ENCODE measurements around the gene EPYC.

The EPYC gene

GRCh38 chr12:90951432-90952105, 53.2 kb downstream of the EPYC start:
- Histone ChIP-seq H3K27me3 (ENCODE audit: control insufficient read depth, insufficient read depth, low read length) (no peaks in the 10 kb centered on the region), H3K4me3 (ENCODE audit: low read length) (no peak overlapping the region), H3K36me3 (ENCODE audit: control insufficient read depth, insufficient read depth, low read length) (no peaks in the 10 kb centered on the region), H3K9me3 (ENCODE audit: control insufficient read depth, low read length) (no peaks in the 10 kb centered on the region), H3K9ac (ENCODE audit: low read length) (no peak overlapping the region), H3K4me1 (ENCODE audit: control insufficient read depth, insufficient read depth, low read length) (no peaks in the 10 kb centered on the region)

DNA sequence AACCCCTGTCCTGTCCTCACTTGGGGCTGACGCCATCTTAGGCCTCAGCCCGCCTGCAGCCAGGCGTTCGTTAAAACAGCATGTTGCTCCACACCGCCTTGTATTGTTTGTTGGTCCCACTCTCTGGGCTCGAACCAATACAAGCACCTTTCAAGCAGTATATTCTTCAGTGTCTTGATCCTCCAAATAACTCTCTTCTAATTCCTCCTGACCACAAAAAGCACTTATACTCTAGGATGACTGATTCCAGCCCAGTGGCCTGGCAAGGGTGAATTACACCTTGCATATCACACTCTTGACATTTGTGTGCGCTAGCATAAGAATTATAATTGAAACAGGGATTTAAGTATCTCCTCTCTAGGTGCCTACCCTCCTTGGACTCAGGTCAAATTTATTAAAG, 56.9 kb downstream of the EPYC start:
- Histone ChIP-seq H3K4me3 (ENCODE audit: low read length) (no peak overlapping the region), H3K9me3 (ENCODE audit: control insufficient read depth, low read length) (no peaks in the 10 kb centered on the region), H3K4me1 (ENCODE audit: control insufficient read depth, insufficient read depth, low read length) (no peaks in the 10 kb centered on the region), H3K27me3 (ENCODE audit: control insufficient read depth, insufficient read depth, low read length) (no peaks in the 10 kb centered on the region), H3K36me3 (ENCODE audit: control insufficient read depth, insufficient read depth, low read length) (no peaks in the 10 kb centered on the region), H3K9ac (ENCODE audit: low read length) (no peak overlapping the region)

DNA sequence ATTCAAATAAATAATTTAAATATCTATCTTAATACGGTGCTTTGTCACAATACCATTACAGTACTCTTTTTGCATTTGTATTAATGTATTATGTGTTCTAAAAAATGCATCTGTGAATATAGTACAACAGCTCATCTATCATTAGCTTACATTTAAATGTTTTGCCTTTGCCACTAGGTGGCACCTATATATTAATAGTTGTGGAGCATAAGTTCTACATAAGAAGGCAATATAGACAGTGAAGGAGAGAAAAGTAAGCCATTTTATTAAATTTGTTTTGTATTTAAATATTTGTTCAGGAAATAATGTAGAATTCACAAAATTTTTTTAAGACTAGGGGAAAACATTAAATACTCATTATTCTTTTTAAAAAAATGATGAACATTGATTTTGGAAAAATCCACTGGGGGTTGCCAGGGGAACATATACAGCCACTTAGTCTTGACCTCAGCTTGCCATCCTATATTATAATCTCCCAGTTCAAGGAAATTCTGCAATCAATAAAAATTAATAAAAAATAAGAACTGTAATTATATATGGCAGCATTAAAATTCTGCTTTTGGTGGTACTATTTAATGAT, 59.6 kb downstream of the EPYC start:
- no peaks in the 10 kb centered on the region for H3K9me3 ChIP-seq (ENCODE audit: control insufficient read depth, low read length)
- H3K4me3 ChIP-seq (ENCODE audit: low read length): no peak overlapping the region
- H3K27me3 ChIP-seq (ENCODE audit: control insufficient read depth, insufficient read depth, low read length): no peaks in the 10 kb centered on the region
- no peaks in the 10 kb centered on the region for H3K4me1 ChIP-seq (ENCODE audit: control insufficient read depth, insufficient read depth, low read length)
- no peaks in the 10 kb centered on the region for H3K36me3 ChIP-seq (ENCODE audit: control insufficient read depth, insufficient read depth, low read length)
- H3K9ac ChIP-seq (ENCODE audit: low read length): no peak overlapping the region

DNA sequence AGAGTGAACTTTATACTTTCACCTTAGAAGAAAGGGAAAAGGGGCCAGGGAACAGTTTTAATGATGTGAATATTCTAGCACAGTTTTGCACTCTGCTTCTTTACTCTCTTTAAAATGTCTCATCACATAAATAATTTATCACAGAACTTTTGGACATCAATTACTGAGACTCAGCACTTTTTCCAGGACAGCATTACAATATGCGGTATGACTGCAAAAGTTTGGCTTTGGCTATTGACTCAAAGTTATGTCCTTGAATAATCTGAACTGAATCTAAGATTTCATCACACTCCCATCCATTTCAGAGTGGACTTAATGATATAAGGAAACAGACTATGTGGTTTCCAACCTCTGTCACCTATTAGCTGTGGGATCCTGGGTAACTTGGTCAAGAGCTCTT, 61.5 kb downstream of the EPYC start:
- Histone ChIP-seq H3K27me3 (ENCODE audit: control insufficient read depth, insufficient read depth, low read length) (no peaks in the 10 kb centered on the region), H3K9me3 (ENCODE audit: control insufficient read depth, low read length) (no peaks in the 10 kb centered on the region), H3K4me3 (ENCODE audit: low read length) (no peak overlapping the region), H3K36me3 (ENCODE audit: control insufficient read depth, insufficient read depth, low read length) (no peaks in the 10 kb centered on the region), H3K4me1 (ENCODE audit: control insufficient read depth, insufficient read depth, low read length) (no peaks in the 10 kb centered on the region), H3K9ac (ENCODE audit: low read length) (no peak overlapping the region)

DNA sequence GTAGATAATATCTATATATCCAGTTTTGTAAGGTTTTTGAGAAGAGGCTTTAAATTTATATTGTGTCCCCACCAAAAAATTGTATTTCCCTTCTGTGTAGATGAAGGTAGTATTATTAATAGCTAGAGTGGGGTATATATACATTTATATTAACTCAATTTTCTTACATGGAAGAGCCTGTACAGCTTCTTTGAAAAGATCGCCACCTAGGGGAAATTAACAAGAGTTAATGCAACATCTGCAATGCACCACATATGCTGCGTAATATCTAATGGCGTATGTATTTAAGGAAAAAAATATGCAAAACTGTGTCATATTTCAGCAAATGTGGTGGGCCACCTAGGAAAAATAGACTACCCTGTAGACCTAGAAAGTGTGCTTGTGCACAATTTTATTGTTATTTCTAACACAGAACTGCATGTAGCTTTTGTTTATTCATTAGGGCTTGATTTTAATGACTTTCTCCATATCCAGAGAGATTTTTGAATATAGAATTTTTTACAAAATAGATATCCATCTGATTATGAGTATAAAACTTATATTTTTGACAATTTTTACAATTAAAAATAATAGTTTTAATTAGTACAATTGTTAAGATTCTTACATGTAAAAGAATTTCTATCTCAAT, 63.8 kb downstream of the EPYC start:
- Histone ChIP-seq H3K27me3 (ENCODE audit: control insufficient read depth, insufficient read depth, low read length) (no peaks in the 10 kb centered on the region), H3K4me1 (ENCODE audit: control insufficient read depth, insufficient read depth, low read length) (no peaks in the 10 kb centered on the region), H3K9me3 (ENCODE audit: control insufficient read depth, low read length) (no peaks in the 10 kb centered on the region), H3K9ac (ENCODE audit: low read length) (no peak overlapping the region), H3K36me3 (ENCODE audit: control insufficient read depth, insufficient read depth, low read length) (no peaks in the 10 kb centered on the region), H3K4me3 (ENCODE audit: low read length) (no peak overlapping the region)

DNA sequence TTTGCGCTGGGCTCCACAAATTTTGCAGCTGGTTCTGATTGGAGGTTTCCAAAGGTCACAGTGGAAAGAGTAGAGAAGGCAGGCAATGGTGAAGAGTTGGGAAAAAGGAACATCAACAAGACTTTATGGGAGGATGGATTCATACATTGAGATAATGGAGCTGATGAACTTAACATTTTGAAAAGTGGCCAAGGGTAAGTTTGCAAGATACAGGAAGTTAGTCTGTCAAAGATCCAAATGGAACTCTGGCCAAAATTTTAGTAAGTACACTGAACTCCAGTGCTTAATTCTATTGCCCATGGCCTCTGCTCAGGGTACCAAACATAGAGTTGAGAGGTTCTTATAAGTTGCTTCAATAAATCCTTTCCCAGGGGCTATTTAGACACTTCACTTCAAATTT, 65.4 kb downstream of the EPYC start:
- no peaks in the 10 kb centered on the region for H3K27me3 ChIP-seq (ENCODE audit: control insufficient read depth, insufficient read depth, low read length)
- H3K9me3 ChIP-seq (ENCODE audit: control insufficient read depth, low read length): no peaks in the 10 kb centered on the region
- no peaks in the 10 kb centered on the region for H3K36me3 ChIP-seq (ENCODE audit: control insufficient read depth, insufficient read depth, low read length)
- H3K4me3 ChIP-seq (ENCODE audit: low read length): no peak overlapping the region
- H3K9ac ChIP-seq (ENCODE audit: low read length): no peak overlapping the region
- H3K4me1 ChIP-seq (ENCODE audit: control insufficient read depth, insufficient read depth, low read length): no peaks in the 10 kb centered on the region

DNA sequence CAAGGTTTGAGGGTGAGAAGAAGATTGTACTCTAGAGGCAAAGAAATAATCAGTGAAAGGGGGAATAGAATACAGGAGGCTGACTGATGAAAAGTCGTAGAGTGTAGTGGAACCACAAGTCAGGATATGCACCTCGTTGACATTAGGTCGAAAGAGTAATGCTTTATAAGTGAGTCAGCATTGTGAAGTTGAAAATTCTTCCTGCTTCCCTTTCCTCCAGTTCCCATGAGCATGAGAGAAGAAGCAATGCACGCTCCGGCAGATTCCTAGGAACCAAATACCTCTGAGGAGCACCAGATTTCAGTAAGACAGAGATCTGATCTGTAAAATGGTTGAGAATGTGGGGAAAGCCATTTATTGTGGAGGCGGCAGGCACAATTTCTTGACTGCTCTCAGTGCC, 66.3 kb downstream of the EPYC start:
- no peak overlapping the region for H3K4me3 ChIP-seq (ENCODE audit: low read length)
- no peak overlapping the region for H3K9ac ChIP-seq (ENCODE audit: low read length)
- no peaks in the 10 kb centered on the region for H3K9me3 ChIP-seq (ENCODE audit: control insufficient read depth, low read length)
- H3K36me3 ChIP-seq (ENCODE audit: control insufficient read depth, insufficient read depth, low read length): no peaks in the 10 kb centered on the region
- H3K27me3 ChIP-seq (ENCODE audit: control insufficient read depth, insufficient read depth, low read length): no peaks in the 10 kb centered on the region
- no peaks in the 10 kb centered on the region for H3K4me1 ChIP-seq (ENCODE audit: control insufficient read depth, insufficient read depth, low read length)

- no peaks in the 10 kb centered on the region for H3K36me3 ChIP-seq (ENCODE audit: control insufficient read depth, insufficient read depth, low read length)
- H3K27me3 ChIP-seq (ENCODE audit: control insufficient read depth, insufficient read depth, low read length): no peaks in the 10 kb centered on the region
- no peaks in the 10 kb centered on the region for H3K4me1 ChIP-seq (ENCODE audit: control insufficient read depth, insufficient read depth, low read length)
- H3K4me3 ChIP-seq (ENCODE audit: low read length): no peak overlapping the region
- H3K9ac ChIP-seq (ENCODE audit: low read length): no peak overlapping the region
- no peaks in the 10 kb centered on the region for H3K9me3 ChIP-seq (ENCODE audit: control insufficient read depth, low read length)
Measured at GRCh38 chr12:90937651-90938050, 67.1 kb downstream of the EPYC start.

DNA sequence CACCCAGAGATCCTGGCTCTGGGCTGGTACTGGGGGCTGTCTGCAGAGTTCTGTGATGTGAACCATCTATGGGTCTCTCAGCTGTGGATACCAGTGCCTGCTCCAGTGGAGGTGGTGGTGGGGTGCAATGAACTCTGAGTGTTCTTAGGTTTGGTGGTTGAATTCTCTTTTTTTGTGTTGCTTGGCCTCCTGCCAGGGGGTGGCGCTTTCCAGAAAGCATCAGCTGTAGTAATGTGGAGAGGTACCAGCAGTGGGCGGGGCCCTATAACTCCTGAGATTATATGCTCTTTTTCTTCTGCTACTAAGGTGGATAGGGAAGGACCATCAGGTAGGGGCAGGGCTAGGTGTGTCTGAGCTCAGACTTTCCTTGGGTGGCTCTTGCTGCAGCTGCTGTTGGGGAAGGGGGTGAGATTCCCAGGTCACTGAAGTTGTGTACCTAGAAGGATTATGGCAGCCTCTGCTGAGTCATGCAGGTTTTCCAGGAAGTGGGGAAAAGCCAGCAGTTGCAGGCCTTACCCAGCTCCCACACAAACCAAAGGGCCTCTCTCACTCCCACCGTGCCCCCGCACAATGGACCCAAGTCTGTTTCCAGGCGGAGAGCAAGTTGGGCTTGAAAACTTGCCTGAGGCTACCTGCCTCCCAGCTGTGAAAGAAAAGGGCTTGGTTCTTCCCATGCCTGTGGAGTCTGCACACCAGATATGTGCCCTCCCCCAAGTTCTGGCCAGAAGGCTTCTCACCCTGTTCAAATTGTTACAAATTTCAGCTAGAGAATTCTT, 68.4 kb downstream of the EPYC start:
- no peaks in the 10 kb centered on the region for H3K27me3 ChIP-seq (ENCODE audit: control insufficient read depth, insufficient read depth, low read length)
- H3K9me3 ChIP-seq (ENCODE audit: control insufficient read depth, low read length): no peaks in the 10 kb centered on the region
- H3K4me1 ChIP-seq (ENCODE audit: control insufficient read depth, insufficient read depth, low read length): no peaks in the 10 kb centered on the region
- no peaks in the 10 kb centered on the region for H3K36me3 ChIP-seq (ENCODE audit: control insufficient read depth, insufficient read depth, low read length)
- no peak overlapping the region for H3K9ac ChIP-seq (ENCODE audit: low read length)
- no peak overlapping the region for H3K4me3 ChIP-seq (ENCODE audit: low read length)

GRCh38 chr12:90925562-90925961, 79.2 kb downstream of the EPYC start:
- Histone ChIP-seq H3K27me3 (ENCODE audit: control insufficient read depth, insufficient read depth, low read length) (no peaks in the 10 kb centered on the region), H3K4me1 (ENCODE audit: control insufficient read depth, insufficient read depth, low read length) (no peaks in the 10 kb centered on the region), H3K9me3 (ENCODE audit: control insufficient read depth, low read length) (no peaks in the 10 kb centered on the region), H3K4me3 (ENCODE audit: low read length) (no peak overlapping the region), H3K9ac (ENCODE audit: low read length) (no peak overlapping the region), H3K36me3 (ENCODE audit: control insufficient read depth, insufficient read depth, low read length) (no peaks in the 10 kb centered on the region)

- no peak overlapping the region for H3K4me3 ChIP-seq (ENCODE audit: low read length)
- no peak overlapping the region for H3K9ac ChIP-seq (ENCODE audit: low read length)
- H3K36me3 ChIP-seq (ENCODE audit: control insufficient read depth, insufficient read depth, low read length): no peaks in the 10 kb centered on the region
- H3K9me3 ChIP-seq (ENCODE audit: control insufficient read depth, low read length): no peaks in the 10 kb centered on the region
- H3K27me3 ChIP-seq (ENCODE audit: control insufficient read depth, insufficient read depth, low read length): no peaks in the 10 kb centered on the region
- H3K4me1 ChIP-seq (ENCODE audit: control insufficient read depth, insufficient read depth, low read length): no peaks in the 10 kb centered on the region
Measured at GRCh38 chr12:90924406-90924805, 80.4 kb downstream of the EPYC start.

- Histone ChIP-seq H3K9ac (ENCODE audit: low read length) (no peak overlapping the region), H3K4me1 (ENCODE audit: control insufficient read depth, insufficient read depth, low read length) (no peaks in the 10 kb centered on the region), H3K27me3 (ENCODE audit: control insufficient read depth, insufficient read depth, low read length) (no peaks in the 10 kb centered on the region), H3K36me3 (ENCODE audit: control insufficient read depth, insufficient read depth, low read length) (no peaks in the 10 kb centered on the region), H3K9me3 (ENCODE audit: control insufficient read depth, low read length) (no peaks in the 10 kb centered on the region), H3K4me3 (ENCODE audit: low read length) (no peak overlapping the region)
Measured at GRCh38 chr12:90922145-90922627, 82.6 kb downstream of the EPYC start.
